SK-N-MC (cell line): ENCODE results near the gene RNF166.

Source experiments
- EZH2 ChIP-seq: fragments of 200-600 bp; sonication (generic); IDR thresholded peaks from one replicate; pipeline ENCODE4 v1.6.1; 2017; ENCODE audit warnings: antibody characterized with exemption
- FOXP2 ChIP-seq: optimal IDR thresholded peaks from 2 replicates; pipeline ENCODE3; 2011; ENCODE audit warnings: mild to moderate bottlenecking, moderate library complexity; ENCODE audit not compliant: insufficient read depth; ENCODE audit errors: extremely low read length, control extremely low read depth
- POLR2AphosphoS5 ChIP-seq: IDR thresholded peaks from 2 replicates; pipeline ENCODE4 v1.6.1; 2012; ENCODE audit warnings: mild to moderate bottlenecking, low read depth, low read length, borderline replicate concordance

DNA sequence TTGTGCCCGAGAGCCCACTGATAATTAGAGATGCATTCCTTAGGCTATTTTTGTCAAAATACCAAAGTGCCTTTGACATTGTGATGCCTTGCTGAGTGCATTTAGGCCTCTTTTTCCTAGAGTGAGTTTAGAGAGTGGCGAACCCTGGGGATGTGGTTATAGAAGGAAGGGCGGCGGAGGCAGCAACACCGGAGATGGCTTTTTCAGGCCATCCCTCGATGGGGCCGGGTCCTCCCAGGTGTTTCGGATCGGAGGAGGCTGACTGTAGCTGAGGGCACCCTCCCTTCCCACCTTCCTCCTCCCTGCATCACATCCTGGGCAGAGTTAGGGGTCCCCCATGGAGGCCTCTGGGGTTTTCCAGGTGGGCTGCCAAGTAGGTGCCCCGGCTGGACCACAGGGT, 13.3 kb downstream of the RNF166 start:
- TF ChIP-seq EZH2 (no peak), POLR2AphosphoS5 (no peak), FOXP2 (no peak)
